GM12864 (cell line): Measurements from ENCODE around the gene DRAXIN.

Experiments
- DNase-seq: peaks from one replicate; pipeline ENCODE4 v3.0.0-alpha.2; 2011; ENCODE audit warnings: low read depth
- H3K4me3 ChIP-seq: 2 replicates; pipeline ENCODE4 v1.5.1; 2011; ENCODE audit warnings: mild to moderate bottlenecking, low read depth, low read length, control low read depth
- CTCF ChIP-seq: IDR thresholded peaks from 2 replicates; pipeline ENCODE4 v1.5.1; 2011; ENCODE audit warnings: low read depth, mild to moderate bottlenecking, moderate library complexity, low read length, control low read depth, inconsistent platforms; ENCODE audit errors: missing control alignments

DRAXIN gene

GRCh38 chr1:11767922-11768704 is 76.6 kb downstream of the DRAXIN start:
- no peak for DNase-seq
- TF ChIP-seq CTCF, result no peak
- no peak overlapping the region for H3K4me3 ChIP-seq

- TF ChIP-seq CTCF, result no peak
- H3K4me3 ChIP-seq, result no peak overlapping the region
- no peak for DNase-seq
Measured at GRCh38 chr1:11768821-11769220, 77.3 kb downstream of the DRAXIN start.

GRCh38 chr1:11769274-11769673 is 77.8 kb downstream of the DRAXIN start:
- H3K4me3 ChIP-seq, result no peak overlapping the region
- DNase-seq, result no peak
- TF ChIP-seq CTCF, result no peak

GRCh38 chr1:11770011-11770410 is 78.5 kb downstream of the DRAXIN start:
- no peak overlapping the region for H3K4me3 ChIP-seq
- no peak for DNase-seq
- no peak for TF ChIP-seq CTCF

- no peak for DNase-seq
- H3K4me3 ChIP-seq, result no peak overlapping the region
- no peak for TF ChIP-seq CTCF
Measured at GRCh38 chr1:11771481-11772043, 80.1 kb downstream of the DRAXIN start.

- TF ChIP-seq CTCF, result no peak
- no peak overlapping the region for H3K4me3 ChIP-seq
- no peak for DNase-seq
Measured at GRCh38 chr1:11772458-11772857, 80.9 kb downstream of the DRAXIN start.

- no peak for TF ChIP-seq CTCF
- no peak overlapping the region for H3K4me3 ChIP-seq
- no peak for DNase-seq
Measured at GRCh38 chr1:11774753-11775152, 83.2 kb downstream of the DRAXIN start.
